Measurements from ENCODE around the gene HMGN4.

- TF ChIP-seq CTCF (IDR thresholded peaks at IDR 0.05) (no peak), POLR2A (IDR thresholded peaks at IDR 0.05) (no peak)
Measured at GRCh38 chr6:26578279-26578678, 40.1 kb downstream of the HMGN4 start.

Measured in thyroid gland (tissue), 4 donors.